Fibroblast of skin of abdomen (primary cell): ENCODE results near the gene C1QTNF7. TPM values are rescaled to one million over a fixed set of nuclear protein-coding genes. Genes with fewer than 3 reads are reported as not detected.

Source experiments
- DNase-seq: peaks from one replicate; pipeline ENCODE4 v3.0.0-alpha.2; 2013
- polyA plus RNA-seq, 2 experiments: library from polyadenylated mRNA; unstranded; fragments of 120-200 nt; gene quantifications; one replicate each; pipeline ENCODE4 v1.2.1, GENCODE V29; 2013; ENCODE audit not compliant: insufficient read length in 2 of 2

C1QTNF7 gene, protein sequence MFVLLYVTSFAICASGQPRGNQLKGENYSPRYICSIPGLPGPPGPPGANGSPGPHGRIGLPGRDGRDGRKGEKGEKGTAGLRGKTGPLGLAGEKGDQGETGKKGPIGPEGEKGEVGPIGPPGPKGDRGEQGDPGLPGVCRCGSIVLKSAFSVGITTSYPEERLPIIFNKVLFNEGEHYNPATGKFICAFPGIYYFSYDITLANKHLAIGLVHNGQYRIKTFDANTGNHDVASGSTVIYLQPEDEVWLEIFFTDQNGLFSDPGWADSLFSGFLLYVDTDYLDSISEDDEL
- 0.54 TPM for polyA plus RNA-seq (2013, experiment 1 of 2; ENCODE audit: insufficient read length)
- polyA plus RNA-seq (2013, experiment 2 of 2; ENCODE audit: insufficient read length): 0.57 TPM

DNA sequence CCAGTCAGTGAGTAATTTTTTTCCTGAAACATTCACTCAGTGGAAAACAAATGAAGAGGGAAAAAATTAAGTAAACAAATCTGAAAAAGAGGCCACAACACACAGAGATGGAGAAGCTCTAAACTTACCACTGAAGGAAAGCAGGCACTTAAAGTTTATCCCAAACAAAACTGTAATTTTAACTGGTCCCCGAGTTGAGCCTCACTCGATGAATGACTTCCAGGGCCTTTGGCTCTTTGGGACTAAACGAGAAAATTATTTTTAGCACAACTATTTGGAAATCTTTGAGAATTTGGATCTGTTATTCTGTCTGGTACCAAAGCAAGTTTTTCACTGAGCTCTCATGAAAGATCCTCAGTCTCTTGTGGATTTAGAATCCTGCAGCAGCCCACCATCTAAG, at the start of gene C1QTNF7:
C1QTNF7 (plus strand) TSS at position 333 of the 400 bp plus-strand sequence. CDS start 7,711 bp downstream, outside the sequence.
- DNase-seq: no peak

DNA sequence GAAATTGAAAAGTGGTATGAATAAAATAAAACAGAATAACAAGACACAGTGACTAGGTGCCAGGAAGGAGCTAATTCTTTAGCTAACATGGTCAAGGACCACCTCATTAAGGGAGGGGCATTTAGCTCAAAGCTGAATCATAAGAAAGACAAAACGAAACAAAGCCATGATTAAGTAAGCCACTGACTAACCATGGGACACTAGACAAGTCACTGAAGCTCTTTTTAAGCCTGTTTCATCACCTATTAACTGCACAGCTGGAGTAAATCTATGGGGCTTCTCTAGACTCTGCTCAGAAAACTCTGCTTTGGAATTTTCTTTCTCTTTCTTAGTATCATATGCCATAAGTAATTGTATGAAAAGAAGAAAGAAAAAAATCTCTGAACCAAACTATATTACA, 49.8 kb upstream of the C1QTNF7 start:
- DNase-seq: peak; percentile 48

DNA sequence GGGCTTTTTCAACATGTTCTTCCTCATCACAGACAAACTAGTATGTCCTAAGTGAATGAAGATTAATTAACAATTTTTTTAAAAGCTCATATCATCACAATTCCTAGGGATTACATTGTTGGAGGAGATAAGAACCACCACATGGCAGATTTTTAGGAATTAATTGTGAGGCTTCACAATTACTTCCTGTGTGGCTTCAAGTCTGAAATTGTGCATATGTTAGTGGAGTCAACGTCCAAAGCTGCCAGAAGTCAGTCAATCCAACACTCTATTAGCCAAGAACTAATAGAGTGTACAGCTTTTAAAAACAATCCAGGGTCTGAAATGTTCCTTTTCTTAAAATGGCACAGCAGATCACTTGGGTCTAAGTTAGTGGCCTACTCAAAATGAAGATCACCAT, 49.3 kb upstream of the C1QTNF7 start:
- no peak for DNase-seq

DNA sequence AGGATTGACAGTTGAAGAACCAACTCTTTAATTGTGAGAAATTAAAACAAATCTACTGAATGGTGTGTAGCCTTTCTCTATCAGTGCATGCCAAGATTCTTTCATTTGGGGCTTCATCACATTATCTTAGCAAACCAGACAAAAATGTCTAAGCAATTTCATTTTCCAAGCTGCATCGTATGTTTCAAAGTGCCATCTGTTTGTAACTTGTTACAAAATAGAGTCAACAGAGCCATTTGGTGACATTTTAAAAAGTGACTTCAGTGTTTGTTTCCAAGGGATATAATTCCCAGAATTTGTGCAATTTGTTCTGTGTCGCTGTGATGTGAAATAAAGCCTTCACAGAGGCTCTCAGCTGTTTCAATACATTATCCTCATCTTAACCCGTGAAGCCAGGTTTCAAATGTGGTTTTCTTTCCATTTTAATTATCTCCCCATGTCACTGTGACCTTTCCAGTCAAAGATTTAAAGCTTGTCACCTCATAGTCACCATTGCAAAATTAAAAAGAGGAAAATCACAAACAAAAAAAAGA, 46.0 kb upstream of the C1QTNF7 start:
- no peak for DNase-seq

DNA sequence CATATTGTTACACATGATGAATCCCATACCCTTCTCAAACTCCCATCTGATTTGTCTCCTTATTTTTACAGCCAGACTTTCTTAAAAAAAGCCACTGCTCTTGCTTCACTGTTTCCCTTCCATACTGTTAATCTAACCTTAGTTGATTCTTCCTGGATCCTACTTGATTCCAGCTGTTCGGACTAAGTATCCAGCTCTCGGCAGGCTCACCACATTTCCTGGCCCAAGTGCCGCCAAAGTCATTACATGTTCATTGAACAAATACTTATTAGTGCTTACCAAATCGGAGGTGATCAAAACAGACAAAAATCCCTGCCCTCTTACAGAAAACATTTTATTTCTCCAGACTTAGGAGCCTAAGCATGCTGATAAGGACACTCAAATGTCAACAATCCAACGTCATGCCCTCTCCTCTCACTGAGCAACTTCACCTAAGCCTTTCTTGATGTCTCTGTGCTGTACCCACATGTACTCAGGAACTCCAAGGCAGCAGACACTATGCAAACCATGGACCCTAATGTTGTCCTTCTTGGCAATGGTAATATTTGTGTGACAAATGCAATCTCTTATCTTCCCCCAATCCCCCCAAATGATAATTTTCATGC, 45.1 kb upstream of the C1QTNF7 start:
- no peak for DNase-seq

DNA sequence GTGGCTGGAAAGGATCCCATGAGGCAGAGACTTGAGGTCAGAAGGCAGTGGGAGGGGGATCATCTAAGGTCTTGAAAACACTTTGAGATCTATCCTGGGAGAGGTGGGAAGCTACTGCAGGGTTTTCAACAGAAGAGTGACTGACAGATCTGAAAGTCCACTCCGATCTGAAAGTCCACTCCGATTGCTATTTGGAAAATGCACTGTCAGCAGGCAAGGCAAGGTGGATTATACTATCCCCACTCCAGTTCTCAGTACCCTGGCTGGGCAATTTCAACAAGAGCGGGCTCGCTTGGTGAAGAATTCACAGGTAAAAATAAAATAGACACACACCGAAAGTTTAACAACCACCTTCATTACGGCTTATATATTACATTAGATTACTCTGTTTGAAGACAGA, 42.3 kb upstream of the C1QTNF7 start:
- DNase-seq: no peak

DNA sequence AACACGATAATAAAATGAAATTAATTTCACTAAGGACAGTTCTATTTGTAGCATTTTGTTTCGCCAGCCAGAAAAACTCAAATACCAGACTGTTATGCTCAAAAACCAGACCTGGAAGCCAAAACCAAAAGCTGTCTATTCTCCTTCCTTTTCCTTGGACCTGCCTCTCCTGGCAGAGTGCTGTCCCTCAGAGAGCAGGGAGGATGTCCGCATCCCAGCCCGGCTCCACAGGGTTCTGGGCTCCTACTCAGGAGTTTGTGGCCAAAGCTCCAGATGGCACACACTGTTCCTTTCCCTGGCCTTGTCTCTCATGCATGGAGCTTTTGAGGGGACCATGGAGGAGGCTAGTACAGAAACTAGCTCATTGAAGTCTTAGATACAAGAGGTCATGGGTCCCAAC, 41.9 kb upstream of the C1QTNF7 start:
- DNase-seq: no peak

DNA sequence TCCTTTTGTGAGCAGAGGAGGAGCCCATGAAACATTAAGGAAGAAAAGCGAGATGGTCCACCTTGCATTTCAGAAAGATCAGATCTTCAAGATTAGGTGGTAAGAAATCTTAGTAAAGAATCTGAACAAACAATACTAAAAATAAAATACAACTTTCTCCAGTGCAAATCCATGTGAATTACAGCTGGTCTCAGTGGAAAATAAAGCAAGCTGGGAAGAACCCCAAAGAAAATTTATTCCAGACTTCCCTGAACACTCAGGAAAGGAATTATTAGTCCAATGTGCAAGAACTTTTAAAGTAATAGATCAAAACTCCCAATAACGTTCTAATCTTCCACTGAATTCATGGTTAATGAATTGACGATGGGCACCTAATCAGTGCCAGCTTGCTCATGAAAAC, 37.3 kb upstream of the C1QTNF7 start:
- no peak for DNase-seq

DNA sequence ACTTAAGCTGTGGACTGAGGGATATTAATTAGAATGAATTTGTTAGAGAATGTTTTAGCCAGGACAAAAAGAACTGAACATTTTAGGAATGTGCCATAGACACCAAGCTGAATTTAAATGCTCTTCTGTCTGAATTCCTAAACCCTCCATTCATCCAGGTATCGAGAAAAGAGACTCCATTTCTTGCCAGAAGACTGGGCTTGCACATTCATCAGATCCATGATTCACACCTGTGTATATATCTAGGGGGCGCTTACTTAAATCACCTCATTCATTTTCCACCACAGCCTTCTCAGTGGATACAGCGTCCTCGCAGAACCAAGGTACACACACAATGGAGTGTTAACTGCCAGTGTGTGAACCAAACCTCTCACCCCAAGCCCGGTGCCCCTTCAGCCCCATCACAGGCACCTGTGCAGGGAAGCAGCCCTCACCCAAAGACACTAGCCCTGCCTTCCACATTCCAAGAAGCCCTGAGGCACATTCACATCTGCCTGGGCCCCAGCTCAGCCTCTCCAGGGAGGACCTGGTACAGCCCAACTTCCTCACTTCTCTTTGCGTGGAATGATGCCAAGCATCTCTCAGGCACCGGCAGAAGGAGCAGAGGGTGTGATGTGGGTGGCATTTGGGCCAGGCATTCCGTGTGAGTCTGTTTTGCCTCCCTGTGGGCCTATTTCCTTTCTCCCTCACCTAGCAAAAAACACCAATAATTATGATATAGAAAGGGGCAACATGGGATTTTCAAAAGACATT, 35.6 kb upstream of the C1QTNF7 start:
- DNase-seq: no peak

DNA sequence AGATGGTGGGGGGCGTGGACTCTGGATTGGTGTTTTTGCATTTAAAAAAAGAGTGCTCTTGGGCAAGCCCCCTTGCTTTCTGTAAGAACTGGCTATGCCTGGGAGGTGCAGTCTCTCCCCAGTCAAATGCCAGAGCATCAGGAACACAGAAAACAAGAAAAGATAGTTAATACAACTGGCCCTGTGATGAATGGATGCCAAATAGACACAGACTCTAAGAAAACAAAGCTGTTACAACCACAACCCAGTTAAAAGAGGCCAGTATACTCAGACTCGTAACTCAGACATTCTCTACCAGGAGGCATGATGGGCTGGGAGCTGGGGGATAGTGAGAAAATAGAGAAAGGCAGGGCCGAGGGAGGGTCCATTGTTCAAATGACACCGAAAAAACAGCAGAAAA, 32.5 kb upstream of the C1QTNF7 start:
- DNase-seq: peak; percentile 56

DNA sequence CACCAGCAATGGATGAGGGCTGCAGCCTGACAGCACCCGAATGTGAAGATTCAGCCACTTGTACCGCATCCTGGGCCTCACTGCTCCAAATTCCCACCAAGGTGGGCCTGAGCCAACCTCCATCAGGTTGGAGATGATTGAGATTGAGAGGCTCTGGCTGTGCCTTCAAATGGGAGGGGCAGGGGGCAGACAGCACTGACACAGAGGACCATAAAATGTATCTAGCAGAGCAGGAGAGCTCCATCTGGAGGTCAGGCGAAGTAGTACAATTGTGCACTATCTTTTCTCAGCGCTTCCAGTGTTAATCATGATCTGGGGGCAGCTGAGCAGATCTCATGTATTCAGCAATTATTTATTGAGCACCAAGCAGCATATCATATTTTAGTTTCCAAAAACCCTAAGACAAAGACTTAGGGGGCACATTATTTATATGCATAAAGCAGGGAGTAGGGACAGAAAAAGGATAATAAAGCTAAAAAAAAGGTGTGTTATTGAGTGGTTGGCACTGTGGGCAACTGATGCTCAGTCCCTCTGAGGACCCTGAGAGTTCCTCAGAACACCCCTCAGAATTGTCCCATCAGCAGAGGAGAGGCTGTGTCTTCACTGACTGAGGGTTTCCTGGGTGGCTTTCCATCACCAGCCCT, 31.6 kb upstream of the C1QTNF7 start:
- peak; percentile 57 for DNase-seq

DNA sequence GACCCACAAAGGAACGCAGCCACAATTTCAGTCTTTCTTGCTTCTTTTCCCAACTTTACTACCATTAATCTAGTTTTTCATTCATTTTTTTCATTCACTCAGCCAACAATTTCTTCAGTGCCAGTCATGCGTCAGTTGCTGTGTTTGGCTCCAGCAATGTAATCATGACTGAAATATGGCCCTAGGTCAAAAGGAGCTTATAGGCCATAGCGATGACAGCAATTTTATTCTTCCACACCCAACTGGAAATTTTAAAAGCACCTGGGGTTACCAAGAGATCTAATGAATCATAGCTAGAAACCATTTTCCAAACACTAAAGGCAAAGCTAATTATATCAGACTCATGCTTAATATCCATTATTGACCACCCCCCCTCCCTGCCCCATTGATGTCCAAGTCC, 29.8 kb upstream of the C1QTNF7 start:
- no peak for DNase-seq

DNA sequence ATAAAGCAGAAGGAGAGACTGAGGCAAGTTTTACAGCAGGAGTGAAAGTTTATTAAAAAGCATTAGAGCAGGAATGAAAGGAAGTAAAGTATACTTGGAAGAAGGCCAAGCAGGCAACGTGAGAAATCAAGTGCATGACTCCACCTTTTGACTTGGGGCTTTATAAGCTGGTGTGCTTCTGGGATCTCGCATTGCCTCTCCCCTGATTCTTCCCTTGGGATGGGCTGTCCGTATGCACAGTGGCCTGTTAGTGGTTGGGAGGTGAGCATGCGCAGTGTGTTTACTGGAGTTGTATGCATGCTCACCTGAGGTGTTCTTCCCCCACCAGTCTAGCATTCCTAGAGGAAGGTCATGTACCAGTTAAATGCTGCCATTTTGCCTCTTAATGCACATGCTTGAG, 29.1 kb upstream of the C1QTNF7 start:
- DNase-seq: no peak

DNA sequence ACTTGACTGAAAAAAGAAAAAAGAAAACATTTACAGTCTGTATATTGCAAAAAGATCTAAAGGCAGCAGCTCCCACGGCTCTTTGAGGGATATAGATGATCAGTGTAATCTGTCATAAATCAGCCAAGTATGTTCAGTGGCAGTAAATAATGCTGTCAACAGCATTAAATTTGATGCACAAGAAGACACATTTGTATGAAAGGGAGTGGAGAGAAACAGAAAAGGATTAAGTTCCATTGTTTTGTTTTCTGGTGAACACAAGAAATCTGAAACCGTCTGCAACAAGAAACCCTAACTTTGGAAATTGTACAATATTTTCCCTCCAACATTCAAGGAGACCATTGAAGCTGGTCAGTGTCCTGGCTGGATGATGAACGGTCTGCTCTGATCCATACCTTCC, 27.6 kb upstream of the C1QTNF7 start:
- no peak for DNase-seq

DNA sequence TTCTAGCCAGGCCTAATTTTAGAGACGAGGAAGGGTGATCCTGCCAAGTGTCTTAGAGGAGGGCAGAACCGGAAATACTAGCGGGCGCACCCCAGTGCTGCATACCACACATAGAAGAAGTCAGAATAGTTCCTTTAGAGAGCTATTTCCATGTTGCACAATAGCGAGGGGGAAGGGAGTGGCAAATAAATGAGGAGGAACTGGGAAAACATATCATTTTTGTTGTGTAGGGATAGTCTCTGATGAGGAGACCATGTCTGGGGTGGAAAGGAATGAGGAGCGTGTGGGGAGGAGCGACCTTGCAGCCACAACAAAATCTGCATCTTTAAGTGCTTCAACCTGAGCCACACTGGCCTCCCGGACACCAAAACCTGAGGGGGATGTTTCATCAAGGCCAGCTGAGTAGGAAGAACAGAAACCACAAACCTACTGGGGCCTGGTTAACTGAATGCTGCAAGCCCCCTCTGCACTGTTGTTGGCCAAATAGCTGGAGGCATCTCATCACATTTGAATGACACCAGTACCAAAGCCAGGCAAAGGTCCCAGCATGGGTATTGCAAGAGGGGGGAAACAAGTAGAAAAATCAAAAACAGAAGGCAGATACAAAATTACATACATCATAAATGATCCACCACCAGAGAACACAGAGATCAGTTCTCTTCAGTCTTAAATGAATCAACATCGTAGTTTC, 26.7 kb upstream of the C1QTNF7 start:
- peak; percentile 94 for DNase-seq

DNA sequence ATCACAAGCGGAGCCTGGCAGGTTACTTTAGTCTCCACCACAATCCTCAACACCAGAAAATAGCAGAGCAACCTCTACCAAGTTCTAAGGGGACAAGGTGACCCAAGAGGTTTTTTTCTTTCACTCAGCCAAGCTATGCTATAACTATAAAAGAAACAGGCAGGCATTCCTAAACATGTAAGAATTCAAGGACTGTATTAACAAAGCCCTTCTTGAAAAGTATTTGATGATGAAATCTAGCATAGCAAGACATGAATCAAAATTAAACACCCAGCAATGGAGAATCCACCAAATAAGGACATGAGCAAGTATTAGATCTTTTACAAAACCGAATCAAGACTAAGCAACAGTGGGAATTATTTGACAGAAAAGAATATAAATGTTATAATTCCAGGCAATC, 25.7 kb upstream of the C1QTNF7 start:
- DNase-seq: peak; percentile 86

DNA sequence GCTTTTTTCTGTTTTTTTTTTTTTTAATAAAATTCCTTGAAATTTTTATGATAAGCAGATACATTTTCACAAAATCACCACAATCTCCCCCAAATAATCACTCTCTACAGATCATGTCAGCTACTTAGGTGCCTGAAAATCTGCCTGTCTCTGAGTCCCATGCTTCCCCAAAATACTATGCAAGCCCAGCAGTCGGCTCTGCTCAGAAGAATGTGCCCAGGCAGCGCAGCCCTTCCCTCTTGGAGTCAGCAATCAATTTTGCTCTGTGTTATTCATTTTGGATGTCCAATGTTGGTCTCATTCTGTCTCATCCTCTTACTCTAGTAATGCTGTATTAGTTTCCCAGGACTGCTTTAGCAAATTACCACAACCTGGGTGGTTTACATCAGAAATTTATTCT, 24.9 kb upstream of the C1QTNF7 start:
- DNase-seq: no peak

DNA sequence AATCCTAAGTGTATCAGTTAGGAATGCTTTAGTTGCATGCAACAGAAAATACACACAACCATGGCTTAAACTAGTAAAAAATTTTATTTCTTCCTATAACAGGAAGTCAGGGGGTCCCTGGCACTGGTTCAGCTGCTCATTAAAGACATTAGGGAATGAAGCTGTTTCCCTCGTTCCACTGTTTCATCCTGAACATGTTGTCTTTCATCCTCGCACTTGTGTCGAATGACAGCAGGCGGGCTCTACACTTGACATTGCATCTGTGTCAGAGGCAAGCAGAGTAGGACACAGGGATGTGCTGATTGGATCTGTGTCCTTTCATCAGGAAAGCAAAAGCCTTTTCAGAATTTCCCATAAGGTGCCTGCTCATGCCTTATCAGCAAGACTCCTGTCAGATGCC, 22.8 kb upstream of the C1QTNF7 start:
- no peak for DNase-seq

DNA sequence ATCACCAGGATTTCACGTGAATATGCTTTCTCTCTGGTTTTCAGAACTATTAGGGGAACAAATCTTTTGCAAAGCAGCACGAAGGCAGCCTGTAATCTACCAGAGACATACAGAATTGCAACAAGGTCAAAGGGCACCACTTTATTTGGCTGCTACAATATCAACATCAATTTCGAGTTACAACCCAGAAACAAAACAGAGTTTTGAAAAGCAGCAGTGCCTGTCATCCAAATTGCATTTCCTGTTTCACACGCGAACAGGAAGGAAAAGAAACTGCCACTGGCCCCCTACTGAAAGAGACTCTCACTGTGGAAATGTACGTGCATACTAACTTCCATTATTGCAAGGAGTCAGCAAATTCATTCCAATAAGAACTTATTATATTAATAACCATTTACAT, 17.1 kb upstream of the C1QTNF7 start:
- DNase-seq: no peak

DNA sequence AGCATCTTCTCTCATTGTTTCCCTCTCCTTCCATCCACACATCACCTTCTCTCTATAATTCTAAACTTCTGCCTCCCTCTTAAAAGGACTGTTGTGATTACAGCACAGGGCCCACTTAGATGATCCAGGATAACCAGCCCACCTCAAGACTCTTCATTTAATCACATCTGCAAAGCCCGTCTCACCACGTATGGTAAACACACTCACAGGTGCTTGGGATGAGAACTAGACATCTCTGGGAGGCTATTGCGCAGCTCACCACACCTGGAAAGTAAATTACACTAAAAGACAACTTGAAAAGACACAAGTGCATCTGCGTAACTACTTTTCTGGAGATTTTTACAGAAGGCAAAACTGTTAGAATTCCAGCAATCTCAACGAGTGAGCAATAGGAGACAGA, 15.4 kb upstream of the C1QTNF7 start:
- no peak for DNase-seq

DNA sequence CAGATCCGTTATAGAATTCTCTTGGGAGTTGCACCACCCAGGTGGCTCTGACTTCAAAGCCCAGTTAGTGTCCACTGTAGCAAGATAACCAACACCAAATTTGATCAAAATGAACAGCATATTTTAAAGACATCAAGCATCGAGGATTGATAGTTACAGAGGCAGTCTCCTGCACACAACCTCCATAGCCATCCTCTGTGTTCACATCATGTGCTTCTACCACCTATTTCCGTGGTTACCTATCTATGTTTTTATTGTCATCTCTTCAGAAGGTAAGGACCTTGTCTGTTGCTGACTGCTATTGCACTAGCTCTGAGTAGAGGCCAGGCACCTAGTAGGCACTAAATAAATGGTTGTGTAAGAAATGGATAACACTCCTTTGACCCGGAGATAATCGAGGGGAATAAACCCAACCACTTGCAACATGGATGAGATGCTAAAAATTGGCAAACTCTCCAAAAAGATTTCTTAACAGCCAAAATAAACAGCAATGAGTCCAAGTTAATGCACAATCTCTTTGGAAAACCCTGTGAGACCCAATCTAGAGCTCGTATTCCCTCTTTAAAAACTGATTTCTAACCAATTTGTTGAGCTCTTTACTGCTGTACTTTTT, 14.7 kb upstream of the C1QTNF7 start:
- no peak for DNase-seq

DNA sequence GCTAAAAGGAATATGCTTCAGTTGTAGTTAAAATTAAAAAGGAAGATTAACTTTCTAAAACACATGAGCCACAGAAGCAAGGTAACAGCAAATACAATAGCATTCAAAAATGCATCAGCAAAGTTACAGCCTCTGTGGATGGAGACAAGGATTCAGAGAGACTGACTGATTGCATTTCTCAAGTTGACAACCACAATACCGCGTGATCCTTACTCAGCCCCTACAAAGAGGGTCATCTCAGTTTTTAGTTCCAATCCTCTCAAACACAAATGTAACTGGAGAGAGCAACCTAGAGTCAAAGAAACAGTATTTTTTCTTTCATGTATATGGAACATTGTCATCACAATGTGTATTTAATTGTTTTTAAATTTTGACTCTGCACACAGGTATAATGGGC, 14.2 kb upstream of the C1QTNF7 start:
- no peak for DNase-seq
